ENCODE data around the gene RANBP3.

Gene RANBP3

GRCh38 chr19:5985098-5985783 lies 7.3 kb upstream of the RANBP3 start (continued):
- TF ChIP-seq TCF4 (CRISPR knock-in tag; IDR thresholded peaks at IDR 0.05; ENCODE audit: borderline replicate concordance) (no peak), ARNTL (CRISPR knock-in tag; IDR thresholded peaks at IDR 0.05; ENCODE audit: borderline replicate concordance, low read depth) (no peak), RARB (CRISPR knock-in tag; IDR thresholded peaks at IDR 0.05) (no peak), ZC3H10 (CRISPR knock-in tag; IDR thresholded peaks at IDR 0.05) (no peak)

GRCh38 chr19:5984600-5984999 lies 6.7 kb upstream of the RANBP3 start:
- TF ChIP-seq TSHZ2 (CRISPR knock-in tag; IDR thresholded peaks at IDR 0.05) = no peak
- TF ChIP-seq OSR1 (CRISPR knock-in tag; IDR thresholded peaks at IDR 0.05) = no peak
- TF ChIP-seq CSRNP3 (CRISPR knock-in tag; IDR thresholded peaks at IDR 0.05) = no peak
- no peak for TF ChIP-seq CSDC2 (CRISPR knock-in tag; IDR thresholded peaks at IDR 0.05)
- TF ChIP-seq PATZ1 (CRISPR knock-in tag; IDR thresholded peaks at IDR 0.05; ENCODE audit: borderline replicate concordance) = no peak
- TF ChIP-seq ZNF565 (CRISPR knock-in tag; conservative IDR thresholded peaks at IDR 0.05; ENCODE audit: low read depth) = no peak
- no peak for TF ChIP-seq ISL1 (CRISPR knock-in tag; IDR thresholded peaks at IDR 0.05)
- no peak for TF ChIP-seq ZNF8 (CRISPR knock-in tag; IDR thresholded peaks at IDR 0.05)
- ATAC-seq = no peak

GRCh38 chr19:5983367-5983955 lies 5.5 kb upstream of the RANBP3 start:
- TF ChIP-seq ZNF70 (CRISPR knock-in tag; IDR thresholded peaks at IDR 0.05) = no peak
- no peak for TF ChIP-seq RARB (CRISPR knock-in tag; IDR thresholded peaks at IDR 0.05)
- no peak for TF ChIP-seq BACH2 (CRISPR knock-in tag; IDR thresholded peaks at IDR 0.05; ENCODE audit: borderline replicate concordance)
- no peak for TF ChIP-seq ARNTL (CRISPR knock-in tag; IDR thresholded peaks at IDR 0.05; ENCODE audit: borderline replicate concordance, low read depth)
- no peak for TF ChIP-seq CSRNP3 (CRISPR knock-in tag; IDR thresholded peaks at IDR 0.05)
- no peak for TF ChIP-seq ZFP30 (CRISPR knock-in tag; IDR thresholded peaks at IDR 0.05)
- ATAC-seq = no peak

- no peak for ATAC-seq
- TF ChIP-seq TCF4 (CRISPR knock-in tag; IDR thresholded peaks at IDR 0.05; ENCODE audit: borderline replicate concordance) = no peak
- no peak for TF ChIP-seq ESRRG (CRISPR knock-in tag; IDR thresholded peaks at IDR 0.05)
- no peak for TF ChIP-seq SNAI2 (CRISPR knock-in tag; IDR thresholded peaks at IDR 0.05)
- no peak for TF ChIP-seq ZFP3 (CRISPR knock-in tag; IDR thresholded peaks at IDR 0.05)
- no peak for TF ChIP-seq GLIS3 (CRISPR knock-in tag; IDR thresholded peaks at IDR 0.05)
- TF ChIP-seq ZFP30 (CRISPR knock-in tag; IDR thresholded peaks at IDR 0.05) = no peak
- no peak for TF ChIP-seq CREB5 (CRISPR knock-in tag; IDR thresholded peaks at IDR 0.05; ENCODE audit: low read depth)
- TF ChIP-seq ZNF8 (CRISPR knock-in tag; IDR thresholded peaks at IDR 0.05) = no peak
- no peak for TF ChIP-seq CSDC2 (CRISPR knock-in tag; IDR thresholded peaks at IDR 0.05)
- no peak for TF ChIP-seq POU6F1 (CRISPR knock-in tag; IDR thresholded peaks at IDR 0.05; ENCODE audit: borderline replicate concordance, low read depth)
- no peak for TF ChIP-seq CSRNP3 (CRISPR knock-in tag; IDR thresholded peaks at IDR 0.05)
- TF ChIP-seq RARB (CRISPR knock-in tag; IDR thresholded peaks at IDR 0.05) = no peak
Observed at GRCh38 chr19:5978606-5979552, 939 bp upstream of the RANBP3 start.

Measured in SK-N-SH treated with all-trans-retinoic acid at 6 μM for 48 hours (cell line).